ENCODE data around the gene SERPINA4.

DNA sequence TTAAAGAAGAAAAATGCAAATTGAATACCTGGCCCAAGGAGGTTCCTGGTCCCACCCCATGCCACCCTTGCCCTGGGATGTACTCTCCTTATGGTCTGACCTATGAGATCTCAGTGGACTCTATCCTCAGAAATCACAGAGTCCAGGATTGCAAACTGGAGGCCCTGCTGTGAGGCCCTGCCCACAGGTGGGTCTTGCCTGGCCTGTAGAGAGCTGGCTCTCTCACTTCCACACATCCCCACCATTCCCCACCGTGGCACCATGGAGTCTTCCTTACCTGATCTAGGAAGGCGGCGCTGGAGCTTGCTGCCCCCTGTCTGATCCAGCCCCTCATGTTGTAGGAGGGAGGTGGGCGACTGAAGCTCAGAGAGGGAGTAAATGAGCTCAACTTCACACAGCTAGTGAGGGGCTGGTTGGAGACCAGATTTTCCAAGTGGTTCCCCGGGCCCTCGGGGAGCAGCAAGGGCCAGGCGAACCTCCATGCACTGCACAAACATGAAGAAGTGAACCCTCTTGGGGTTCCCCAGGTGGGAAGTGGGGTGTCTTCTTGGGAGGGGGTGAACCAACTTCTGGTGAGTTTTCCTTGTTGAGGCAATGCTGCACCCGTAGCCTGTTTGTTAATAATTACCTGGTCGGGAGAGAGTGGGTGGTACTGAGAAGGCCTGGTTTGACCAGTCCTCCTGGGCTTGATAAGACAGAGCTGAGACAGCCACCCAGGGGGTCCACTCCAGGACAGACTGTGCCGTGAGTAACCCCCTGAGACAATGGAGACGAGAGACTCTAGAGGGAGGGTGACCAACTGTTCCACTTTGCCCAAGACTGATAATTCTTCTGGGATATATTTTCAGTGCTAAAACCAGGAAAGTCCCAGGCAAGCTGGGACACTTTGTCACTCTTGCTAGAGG is at the start of gene SERPINA4:
- TF ChIP-seq TOX (CRISPR knock-in tag; IDR thresholded peaks at IDR 0.05; ENCODE audit: borderline replicate concordance) (no peak), CSDC2 (CRISPR knock-in tag; IDR thresholded peaks at IDR 0.05) (no peak), ARNTL (CRISPR knock-in tag; IDR thresholded peaks at IDR 0.05; ENCODE audit: borderline replicate concordance, low read depth) (no peak), OSR1 (CRISPR knock-in tag; IDR thresholded peaks at IDR 0.05) (no peak), TSHZ2 (CRISPR knock-in tag; IDR thresholded peaks at IDR 0.05) (no peak), ESRRG (CRISPR knock-in tag; IDR thresholded peaks at IDR 0.05) (no peak)
- TF ChIP-seq, protein P1, sequence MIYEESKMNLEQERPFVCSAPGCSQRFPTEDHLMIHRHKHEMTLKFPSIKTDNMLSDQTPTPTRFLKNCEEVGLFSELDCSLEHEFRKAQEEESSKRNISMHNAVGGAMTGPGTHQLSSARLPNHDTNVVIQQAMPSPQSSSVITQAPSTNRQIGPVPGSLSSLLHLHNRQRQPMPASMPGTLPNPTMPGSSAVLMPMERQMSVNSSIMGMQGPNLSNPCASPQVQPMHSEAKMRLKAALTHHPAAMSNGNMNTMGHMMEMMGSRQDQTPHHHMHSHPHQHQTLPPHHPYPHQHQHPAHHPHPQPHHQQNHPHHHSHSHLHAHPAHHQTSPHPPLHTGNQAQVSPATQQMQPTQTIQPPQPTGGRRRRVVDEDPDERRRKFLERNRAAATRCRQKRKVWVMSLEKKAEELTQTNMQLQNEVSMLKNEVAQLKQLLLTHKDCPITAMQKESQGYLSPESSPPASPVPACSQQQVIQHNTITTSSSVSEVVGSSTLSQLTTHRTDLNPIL (CRISPR knock-in tag; IDR thresholded peaks at IDR 0.05; ENCODE audit: low read depth), result no peak
